Forelimb muscle (tissue), 1 donor: ENCODE data around the gene SRP14. TPM values are rescaled to one million over a fixed set of nuclear protein-coding genes. Genes with fewer than 3 reads are reported as not detected.

Experiments
- polyA plus RNA-seq: library from polyadenylated mRNA; unstranded; fragments of 120-200 nt; gene quantifications from one replicate; pipeline ENCODE4 v1.2.1, GENCODE V29; 2013; ENCODE audit not compliant: insufficient read length

Gene SRP14
- polyA plus RNA-seq, 1 donor, result 295 TPM

Other genes starting within 250 kb of the SRP14 start
- gene GPR176, start 118.9 kb downstream of the SRP14 start, polyA plus RNA-seq, result 3.6 TPM
- 31.4 TPM for gene EIF2AK4, start 105.1 kb downstream of the SRP14 start, polyA plus RNA-seq
- gene BMF, start 69.7 kb upstream of the SRP14 start, polyA plus RNA-seq, result 10.8 TPM
- 8.8 TPM for gene BUB1B, start 121.9 kb upstream of the SRP14 start, polyA plus RNA-seq
- 0.83 TPM for gene PAK6, start 199.9 kb upstream of the SRP14 start, polyA plus RNA-seq
- 0.32 TPM for gene ANKRD63, start 243.9 kb upstream of the SRP14 start, polyA plus RNA-seq